ENCODE measurements around the gene RNF44.
"Not testable (repeated sequence)": the region's sequence is repeated elsewhere in the genome, so short reads cannot be mapped to it uniquely, and the experiment has no call there.

Gene RNF44

DNA sequence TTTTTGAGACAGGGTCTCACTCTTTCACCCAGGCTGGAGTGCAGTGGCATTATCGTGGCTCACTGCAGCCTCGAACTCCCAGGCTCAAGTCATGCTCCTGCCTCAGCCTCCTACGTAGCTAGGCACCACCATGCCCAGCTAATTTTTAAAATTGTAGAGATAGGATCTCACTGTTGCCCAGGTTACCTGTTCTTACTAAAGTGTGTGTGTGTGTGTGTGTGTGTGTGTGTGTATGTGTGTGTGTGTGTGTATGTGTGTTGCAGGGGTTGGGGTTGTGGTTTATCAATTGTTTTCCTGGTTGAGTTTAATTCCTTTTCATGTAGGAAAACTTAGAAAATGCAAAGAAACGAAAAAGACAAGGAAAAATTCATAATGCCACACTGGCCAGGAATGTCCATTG is 21.8 kb downstream of the RNF44 start:
- no peak for DNase-seq

DNA sequence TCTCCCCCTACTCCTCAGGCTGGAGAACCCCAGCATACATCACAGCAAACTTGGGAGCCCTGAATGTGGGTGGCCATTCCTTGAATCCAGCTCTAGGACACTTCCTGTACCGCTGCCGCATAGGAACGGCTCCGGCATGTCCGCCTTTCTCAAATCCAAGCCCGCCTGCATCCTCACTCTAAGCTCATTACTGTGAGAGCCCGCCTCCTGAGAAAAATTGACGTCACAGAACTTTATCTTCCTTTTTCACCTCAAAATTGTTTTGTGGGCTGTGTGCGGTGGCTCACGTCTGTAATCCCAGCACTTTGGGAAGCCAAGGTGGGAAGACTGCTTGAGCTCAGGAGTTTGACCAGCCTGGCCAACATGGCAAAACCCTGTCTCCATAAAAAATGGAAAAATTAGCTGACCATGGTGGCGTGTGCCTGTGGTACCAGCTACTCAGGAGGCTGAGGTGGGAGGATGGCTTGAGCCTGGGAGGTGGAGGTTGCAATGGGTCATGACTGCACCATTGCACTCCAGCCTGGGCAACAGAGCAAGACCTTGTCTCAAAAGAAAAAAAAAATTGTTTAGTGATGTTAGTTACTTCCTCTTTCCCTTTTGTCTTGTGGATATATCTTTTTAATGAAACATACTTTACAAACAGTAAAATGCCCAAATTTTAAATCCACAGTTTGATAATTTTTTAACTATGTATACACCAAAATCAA is 22.8 kb downstream of the RNF44 start:
- no peak for DNase-seq

DNA sequence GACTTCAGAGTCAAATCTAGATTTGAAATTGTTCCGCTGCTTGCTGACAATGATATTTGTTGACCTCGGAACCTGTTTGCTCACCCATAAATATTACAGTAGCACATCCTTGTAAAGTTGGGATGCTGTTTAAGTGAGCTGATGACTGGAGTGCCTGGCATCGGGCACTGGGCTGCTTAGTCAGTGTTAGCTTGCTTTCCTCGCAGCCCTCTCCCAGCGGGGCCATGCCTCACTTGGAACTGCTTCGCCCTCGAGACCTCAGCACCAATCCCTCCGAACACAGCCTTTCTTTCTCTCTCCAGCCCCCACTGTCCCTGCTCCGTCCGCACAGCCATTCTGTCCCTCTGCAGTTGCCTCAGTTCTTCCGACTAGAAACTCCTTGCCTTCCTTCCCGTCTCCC is 23.4 kb downstream of the RNF44 start:
- no peak for DNase-seq

DNA sequence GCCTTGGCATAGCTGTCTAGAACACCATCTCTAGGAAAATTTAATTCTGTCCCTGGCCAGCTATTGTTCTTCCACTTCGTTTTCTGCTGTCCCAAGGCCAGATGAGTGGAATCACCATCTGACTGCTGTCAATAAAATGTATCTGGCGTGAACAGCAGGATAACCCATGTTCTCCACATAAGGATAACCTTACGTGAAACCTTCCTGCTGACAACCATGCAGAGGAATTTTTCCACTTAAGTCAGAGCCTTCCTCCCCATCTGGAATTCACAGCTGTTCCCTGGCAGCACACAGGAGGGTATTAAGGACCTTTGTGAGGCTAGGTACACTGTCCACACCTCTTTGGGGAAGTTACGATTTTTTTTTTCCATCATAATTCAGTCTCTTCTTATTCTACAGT is 28.6 kb downstream of the RNF44 start:
- no peak for DNase-seq

DNA sequence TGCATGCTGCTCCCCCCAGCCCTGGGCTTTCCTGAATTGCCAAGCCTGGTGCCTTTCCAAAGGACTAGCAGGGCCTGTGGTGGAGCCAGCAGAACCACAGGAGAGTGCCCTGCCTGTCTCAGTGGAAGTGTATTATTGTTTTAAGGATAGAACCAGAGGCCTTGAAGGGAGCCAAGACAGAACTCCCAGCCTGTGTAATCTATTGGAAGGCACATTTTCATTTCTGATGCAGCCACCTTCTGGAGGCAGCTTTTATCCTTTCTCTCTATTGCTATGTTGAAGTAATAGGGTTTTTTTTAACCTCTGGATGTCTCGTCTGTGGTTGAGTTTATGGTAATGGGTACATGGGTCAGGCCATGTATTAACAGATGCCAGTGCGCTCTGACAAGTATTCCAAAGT is 29.3 kb downstream of the RNF44 start:
- DNase-seq: no peak

DNA sequence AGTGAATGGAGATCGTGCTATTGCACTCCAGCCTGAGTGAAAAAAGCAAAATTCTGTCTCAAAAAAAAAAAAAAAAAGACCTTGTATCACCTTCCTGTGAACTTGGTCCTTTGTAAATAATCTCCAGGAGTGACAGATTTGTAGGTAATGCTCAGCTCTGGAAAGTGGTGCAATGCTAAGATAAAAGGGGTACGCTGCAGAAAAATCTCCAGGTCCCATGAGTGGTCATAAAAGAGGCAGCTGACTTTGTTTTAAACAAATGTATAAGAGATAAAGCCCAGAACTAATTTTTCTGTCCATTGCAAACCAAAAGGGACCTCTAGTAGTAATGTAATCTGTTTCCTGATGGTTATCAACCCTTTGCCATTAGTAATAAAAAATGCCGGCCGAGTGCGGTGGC is 33.7 kb downstream of the RNF44 start:
- DNase-seq: no peak

DNA sequence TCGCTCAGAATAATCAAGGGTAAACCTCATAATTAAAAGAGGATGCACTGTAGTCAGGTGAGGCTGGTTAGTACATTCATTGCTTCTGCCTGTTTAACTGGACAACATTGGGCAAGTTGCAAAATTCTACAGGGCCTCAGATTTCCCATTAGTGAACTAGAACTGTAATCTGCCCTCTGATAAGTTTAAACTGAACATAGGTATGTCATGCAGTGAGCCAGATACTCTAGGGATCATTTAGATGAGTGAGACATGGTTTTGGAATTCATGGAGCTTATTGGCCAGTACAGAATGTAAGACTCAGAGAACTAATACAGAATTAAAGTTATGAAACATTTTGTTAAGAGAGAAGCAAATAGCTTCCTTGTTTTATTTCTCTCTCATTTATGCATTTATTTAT is 35.9 kb downstream of the RNF44 start:
- DNase-seq: no peak

DNA sequence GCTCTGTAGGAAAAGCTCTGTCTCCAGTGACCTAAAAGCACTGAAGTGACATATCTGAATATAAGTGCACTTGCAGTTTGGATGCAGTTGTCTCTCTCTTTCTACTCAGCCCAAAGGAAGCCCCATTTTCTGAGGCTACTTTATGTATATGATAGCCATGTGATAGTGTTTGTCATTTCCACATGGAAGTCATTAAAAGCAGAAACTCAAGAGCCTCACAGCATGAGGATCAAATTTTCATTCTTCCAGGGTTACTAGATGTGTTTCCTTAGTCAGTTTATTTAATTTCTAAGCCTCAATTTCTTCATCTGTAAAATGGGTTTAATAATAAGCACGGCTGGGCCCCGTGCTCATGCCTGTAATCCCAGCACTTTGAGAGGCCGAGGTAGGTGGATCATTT is 36.7 kb downstream of the RNF44 start:
- DNase-seq: no peak

DNA sequence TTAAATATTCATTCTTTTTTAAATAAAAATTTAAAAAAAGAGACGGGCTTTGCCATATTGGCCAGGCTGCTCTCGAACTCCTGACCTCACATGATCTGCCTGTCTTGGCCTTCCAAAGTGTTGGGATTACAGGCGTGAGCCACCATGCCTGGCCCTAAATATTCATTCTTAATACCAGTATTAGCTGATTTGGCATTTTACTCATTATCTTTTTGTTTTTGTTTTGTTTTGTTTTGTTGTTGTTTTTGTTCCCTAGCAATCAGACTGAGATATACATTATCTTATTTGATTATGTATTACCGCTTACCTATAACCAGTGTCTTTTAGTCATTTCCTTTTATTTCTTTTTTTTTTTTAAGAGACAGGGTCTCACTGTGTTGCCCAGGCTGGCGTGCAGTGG is 37.9 kb downstream of the RNF44 start:
- no peak for DNase-seq

DNA sequence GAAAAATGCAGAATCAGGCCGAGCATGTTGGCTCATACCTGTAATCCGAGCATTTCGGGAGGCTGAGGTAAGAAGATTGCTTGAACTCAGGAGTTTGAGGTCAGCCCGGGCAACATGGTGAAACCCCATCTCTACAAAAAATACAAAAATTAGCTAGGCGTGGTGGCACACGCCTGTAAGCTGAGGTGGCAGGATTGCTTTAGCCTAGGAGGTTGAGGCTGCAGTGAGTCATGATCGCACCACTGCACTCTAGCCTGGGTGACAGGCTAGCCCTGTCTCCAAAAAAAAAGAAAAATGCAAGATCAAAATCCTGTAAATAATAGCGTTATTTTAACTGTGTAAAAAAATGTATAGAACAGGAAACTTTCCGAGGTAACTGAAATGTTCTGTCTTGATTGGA is 39.4 kb downstream of the RNF44 start:
- DNase-seq: no peak

DNA sequence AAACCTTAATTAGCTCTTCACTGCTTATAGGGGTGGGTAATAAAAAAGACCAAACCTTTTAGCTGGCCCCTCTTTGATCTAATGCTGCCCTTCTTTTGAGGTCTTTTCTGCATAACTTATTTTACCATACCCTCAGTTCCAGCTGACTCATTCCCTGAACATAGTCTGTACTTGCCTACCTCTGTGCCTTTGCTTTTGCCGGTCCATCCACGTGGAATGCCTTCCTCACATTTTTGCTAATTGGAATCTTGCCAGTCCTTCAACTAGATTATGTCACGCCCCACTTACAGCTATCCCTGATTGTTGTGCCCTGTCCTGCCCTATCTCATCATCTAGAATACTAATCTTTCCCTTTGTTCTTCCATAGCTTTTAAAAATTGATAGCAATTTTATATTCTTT is 44.8 kb downstream of the RNF44 start:
- DNase-seq: no peak

DNA sequence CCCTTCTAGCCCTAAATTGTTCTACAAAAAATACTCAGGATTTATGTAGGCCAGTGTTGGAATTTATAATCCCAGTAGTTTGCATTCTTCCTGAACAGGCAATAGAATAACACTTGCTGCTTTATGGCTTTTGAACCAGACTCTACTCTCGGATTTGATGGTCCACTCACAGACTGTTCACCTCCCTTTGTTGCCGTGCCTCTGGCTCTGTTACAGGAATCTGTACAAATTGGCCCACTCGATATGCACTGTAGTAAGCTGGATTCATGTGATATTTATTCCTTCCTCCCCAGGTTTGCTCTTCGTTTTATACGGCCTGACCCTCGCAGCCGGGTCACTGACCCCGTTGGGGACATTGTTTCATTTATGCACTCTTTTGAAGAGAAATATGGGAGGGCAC is 45.3 kb downstream of the RNF44 start:
- no peak for DNase-seq

DNA sequence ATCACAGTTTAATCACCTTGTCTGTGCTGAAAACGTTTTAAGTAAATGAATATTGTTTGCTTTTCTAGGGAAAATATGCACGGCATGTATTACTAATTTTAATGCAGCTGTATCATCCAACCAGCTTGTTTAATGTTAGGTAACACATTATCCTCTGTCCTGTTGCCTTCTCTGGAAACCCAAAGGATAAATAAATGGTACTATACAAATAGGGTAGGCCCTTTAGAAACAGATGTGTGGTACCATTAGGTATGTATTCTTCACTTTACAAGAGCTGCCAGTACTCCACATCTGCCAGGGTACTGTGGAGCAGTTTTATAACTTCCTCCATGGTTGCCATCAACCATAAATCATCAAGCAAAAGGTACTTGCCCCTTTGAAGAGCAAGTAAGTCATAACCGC is 46.1 kb downstream of the RNF44 start:
- DNase-seq: no peak

DNA sequence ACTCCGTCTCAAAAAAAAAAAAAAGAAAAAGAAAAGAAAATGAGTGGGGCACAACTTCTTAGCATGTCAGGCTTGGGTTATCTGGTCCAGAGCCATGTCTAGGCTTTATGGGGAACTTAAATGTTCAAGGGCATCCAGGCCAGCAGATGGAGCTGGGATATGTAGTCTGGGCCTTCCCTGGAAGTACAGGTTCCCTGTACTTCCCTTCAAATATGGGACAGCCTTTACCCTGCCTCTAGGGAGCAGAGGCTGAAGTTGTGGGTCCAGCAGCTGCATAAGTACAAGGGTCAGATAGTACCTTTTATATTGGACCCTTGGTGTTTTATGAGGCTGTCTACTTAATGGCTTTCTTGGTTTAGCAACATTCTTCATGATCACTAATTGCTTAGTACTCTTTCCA is 46.9 kb downstream of the RNF44 start:
- no peak for DNase-seq

DNA sequence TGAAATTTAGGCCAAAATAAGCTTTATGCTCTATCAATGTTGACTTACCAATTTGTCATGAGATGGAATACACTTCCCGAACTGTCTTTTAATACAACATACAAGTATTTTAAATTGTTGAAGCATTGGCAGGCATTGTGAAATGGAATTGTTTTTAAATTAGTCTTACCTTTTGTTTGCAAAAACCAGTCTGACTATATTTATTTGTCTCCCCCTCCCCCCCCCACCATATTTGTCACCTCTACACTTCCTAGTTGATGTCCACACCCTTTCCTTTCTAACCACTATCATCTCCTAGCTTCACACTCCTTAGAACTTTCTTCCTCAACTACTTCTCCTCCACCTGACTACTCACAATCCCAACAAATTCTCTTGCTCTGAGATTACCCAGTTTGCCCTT is 48.1 kb downstream of the RNF44 start:
- no peak for DNase-seq

DNA sequence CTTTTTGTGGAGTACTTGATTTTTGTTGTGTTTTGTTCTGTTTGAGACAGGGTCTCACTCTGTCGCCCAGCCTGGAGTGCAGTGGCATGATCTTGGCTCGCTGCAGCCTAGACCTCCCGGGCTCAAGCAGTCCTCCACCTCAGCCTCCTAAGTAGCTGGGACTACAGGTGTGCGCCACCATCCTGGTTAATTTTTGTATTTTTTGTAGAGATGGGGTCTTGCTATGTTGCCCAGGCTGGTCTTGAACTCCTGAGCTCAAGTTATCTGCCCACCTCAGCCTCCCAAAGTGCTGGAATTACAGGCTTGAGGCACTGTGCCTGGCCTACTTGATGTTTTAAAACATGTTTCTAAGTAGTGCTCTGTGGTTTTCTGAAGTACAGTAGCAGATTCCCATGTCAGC is 50.0 kb downstream of the RNF44 start:
- not testable (repeated sequence) for DNase-seq

DNA sequence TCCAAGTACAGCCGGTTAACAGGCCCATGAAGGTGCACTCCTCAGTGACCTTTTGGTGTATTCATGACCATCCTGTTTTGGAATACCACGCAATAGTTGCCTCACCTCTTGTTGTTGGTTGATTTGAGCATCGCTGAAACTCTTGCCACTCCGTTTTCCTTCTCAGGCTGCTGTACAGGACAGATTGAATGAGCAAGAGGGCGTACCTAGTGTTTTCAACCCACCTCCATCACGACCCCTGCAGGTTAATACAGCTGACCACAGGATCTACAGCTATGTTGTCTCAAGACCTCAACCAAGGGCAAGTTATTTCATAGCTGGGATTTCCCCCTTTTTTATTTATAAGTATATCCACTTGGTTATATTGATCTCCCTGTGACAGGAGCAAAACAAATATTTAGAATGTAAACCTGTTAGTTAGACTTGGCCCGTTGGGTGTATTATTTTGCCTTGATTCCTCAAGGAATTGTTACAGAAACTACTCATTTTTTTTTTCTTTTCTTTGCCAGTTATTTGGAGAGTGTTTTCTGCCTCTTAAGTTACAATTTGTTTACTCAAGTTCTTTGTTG is 50.9 kb downstream of the RNF44 start:
- no peak for DNase-seq

DNA sequence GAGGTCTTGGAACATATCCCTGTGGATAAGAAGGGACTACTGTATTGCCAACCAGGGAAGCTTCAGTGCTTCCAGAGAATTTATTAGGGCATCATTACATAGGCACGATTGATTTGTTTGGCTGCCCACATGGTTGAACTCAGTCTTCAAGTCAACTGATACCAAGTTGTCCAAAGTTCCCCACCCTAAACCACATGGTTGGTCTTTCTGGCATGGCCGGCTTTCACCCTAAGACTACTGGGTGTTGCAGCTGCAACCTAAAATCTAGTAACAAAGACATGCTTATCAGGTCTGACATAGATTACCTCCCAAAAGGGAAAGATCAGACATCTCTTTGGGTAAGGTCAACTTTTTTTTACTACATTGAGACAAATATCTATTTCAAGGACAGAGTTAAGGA is 52.0 kb downstream of the RNF44 start:
- DNase-seq: no peak

DNA sequence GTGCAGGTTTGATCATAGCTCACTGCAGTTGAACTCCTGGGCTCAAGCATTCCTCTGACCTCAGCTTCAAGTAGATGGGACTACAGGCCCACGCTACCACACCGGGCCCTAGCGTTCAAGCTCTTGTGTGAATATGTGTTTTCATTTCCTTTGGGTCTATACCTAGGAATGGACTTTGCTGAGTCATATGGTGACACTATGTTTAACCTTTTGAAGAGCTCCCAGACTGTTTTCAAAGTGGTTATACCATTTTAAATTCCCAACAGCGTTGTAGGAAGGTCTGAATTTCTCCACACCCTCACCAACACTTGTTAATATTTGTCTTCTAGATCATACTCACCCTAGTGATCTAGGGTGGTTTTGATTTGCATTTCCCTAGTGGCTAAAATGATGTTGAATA is 55.5 kb downstream of the RNF44 start:
- DNase-seq: no peak

Data from right hindlimb (tissue), 1 donor.